Measurements from ENCODE around the gene ANKRD10.

DNA sequence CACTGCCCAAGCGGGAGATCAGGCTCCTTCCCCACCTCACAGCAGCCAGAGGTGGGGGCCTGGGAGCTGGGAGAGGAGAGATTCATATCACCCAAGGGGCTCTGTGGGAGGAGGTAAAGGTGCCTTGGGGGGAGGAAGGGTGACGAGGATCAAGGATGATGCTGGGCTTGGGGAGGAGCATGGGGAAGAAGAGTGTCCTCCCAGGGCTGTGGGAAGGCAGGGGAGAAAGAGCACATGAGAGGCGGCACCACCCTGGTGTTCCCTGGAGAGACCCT, 82.7 kb downstream of the ANKRD10 start:
- TF ChIP-seq EZH2 (IDR thresholded peaks at IDR 0.05; ENCODE audit: borderline replicate concordance, control insufficient read depth, low read depth, low read length) (no peak), ZNF384 (IDR thresholded peaks at IDR 0.05; ENCODE audit: borderline replicate concordance, low read depth, low read length) (no peak), SIN3A (IDR thresholded peaks at IDR 0.05; ENCODE audit: low read depth, low read length) (no peak), ESRRA (IDR thresholded peaks at IDR 0.05; ENCODE audit: low read length) (no peak), TAF1 (IDR thresholded peaks at IDR 0.05; ENCODE audit: borderline replicate concordance, low read depth, low read length) (no peak), NBN (IDR thresholded peaks at IDR 0.05) (no peak), CEBPB (IDR thresholded peaks at IDR 0.05; ENCODE audit: borderline replicate concordance in 1 of 2, low read depth in 2 of 2, low read length in 2 of 2) (no peak), ZZZ3 (IDR thresholded peaks at IDR 0.05; ENCODE audit: control insufficient read depth, insufficient read length, low read depth) (no peak), YY1 (IDR thresholded peaks at IDR 0.05; ENCODE audit: low read depth, low read length) (no peak), ZNF24 (IDR thresholded peaks at IDR 0.05) (no peak)
- TF ChIP-seq, protein P1, sequence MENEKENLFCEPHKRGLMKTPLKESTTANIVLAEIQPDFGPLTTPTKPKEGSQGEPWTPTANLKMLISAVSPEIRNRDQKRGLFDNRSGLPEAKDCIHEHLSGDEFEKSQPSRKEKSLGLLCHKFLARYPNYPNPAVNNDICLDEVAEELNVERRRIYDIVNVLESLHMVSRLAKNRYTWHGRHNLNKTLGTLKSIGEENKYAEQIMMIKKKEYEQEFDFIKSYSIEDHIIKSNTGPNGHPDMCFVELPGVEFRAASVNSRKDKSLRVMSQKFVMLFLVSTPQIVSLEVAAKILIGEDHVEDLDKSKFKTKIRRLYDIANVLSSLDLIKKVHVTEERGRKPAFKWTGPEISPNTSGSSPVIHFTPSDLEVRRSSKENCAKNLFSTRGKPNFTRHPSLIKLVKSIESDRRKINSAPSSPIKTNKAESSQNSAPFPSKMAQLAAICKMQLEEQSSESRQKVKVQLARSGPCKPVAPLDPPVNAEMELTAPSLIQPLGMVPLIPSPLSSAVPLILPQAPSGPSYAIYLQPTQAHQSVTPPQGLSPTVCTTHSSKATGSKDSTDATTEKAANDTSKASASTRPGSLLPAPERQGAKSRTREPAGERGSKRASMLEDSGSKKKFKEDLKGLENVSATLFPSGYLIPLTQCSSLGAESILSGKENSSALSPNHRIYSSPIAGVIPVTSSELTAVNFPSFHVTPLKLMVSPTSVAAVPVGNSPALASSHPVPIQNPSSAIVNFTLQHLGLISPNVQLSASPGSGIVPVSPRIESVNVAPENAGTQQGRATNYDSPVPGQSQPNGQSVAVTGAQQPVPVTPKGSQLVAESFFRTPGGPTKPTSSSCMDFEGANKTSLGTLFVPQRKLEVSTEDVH (IDR thresholded peaks at IDR 0.05; ENCODE audit: low read depth, partially characterized antibody), result no peak
- TF ChIP-seq, protein P2, sequence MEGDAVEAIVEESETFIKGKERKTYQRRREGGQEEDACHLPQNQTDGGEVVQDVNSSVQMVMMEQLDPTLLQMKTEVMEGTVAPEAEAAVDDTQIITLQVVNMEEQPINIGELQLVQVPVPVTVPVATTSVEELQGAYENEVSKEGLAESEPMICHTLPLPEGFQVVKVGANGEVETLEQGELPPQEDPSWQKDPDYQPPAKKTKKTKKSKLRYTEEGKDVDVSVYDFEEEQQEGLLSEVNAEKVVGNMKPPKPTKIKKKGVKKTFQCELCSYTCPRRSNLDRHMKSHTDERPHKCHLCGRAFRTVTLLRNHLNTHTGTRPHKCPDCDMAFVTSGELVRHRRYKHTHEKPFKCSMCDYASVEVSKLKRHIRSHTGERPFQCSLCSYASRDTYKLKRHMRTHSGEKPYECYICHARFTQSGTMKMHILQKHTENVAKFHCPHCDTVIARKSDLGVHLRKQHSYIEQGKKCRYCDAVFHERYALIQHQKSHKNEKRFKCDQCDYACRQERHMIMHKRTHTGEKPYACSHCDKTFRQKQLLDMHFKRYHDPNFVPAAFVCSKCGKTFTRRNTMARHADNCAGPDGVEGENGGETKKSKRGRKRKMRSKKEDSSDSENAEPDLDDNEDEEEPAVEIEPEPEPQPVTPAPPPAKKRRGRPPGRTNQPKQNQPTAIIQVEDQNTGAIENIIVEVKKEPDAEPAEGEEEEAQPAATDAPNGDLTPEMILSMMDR (IDR thresholded peaks at IDR 0.05 in 2 of 3, conservative IDR thresholded peaks at IDR 0.05 in 1 of 3; ENCODE audit: control insufficient read depth in 2 of 3, extremely low read depth in 1 of 3, insufficient read depth in 1 of 3, low read depth in 3 of 3, low read length in 3 of 3), result no peak
